GM18505 (cell line): Measurements from ENCODE around the gene WDR27.

Source experiments
- ATAC-seq: cut with Tn5 transposase; IDR thresholded peaks from one replicate; pipeline ENCODE4 v1.9.1; 2021; ENCODE audit not compliant: unreplicated experiment
- POLR2A ChIP-seq: IDR thresholded peaks from 4 replicates; pipeline ENCODE4 v1.6.1; 2011; ENCODE audit warnings: borderline replicate concordance; ENCODE audit not compliant: insufficient read depth, insufficient read length; ENCODE audit errors: extremely low read depth

WDR27 gene

DNA sequence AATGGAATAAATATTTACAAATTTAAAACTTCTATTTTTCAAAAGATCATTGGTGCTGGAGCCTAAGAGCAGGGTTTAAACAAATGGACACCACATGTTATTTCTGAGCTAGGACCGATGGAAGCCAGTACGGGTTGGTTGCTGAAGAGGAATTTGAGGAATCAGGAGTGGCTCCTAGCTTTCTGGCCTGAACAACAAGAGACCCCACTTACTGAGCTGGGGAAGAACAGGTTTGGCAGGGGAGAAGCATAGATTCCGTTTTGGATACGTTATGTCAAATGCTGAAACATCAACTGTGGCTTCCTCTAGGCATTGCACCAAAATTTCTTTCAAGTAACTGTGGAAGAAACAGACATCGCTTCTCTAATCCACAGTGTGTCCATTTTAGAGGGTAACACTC is 6.7 kb downstream of the WDR27 start:
- no peak for ATAC-seq
- TF ChIP-seq POLR2A = no peak

GRCh38 chr6:169692516-169692915 is 9.3 kb downstream of the WDR27 start:
- ATAC-seq = no peak
- no peak for TF ChIP-seq POLR2A

DNA sequence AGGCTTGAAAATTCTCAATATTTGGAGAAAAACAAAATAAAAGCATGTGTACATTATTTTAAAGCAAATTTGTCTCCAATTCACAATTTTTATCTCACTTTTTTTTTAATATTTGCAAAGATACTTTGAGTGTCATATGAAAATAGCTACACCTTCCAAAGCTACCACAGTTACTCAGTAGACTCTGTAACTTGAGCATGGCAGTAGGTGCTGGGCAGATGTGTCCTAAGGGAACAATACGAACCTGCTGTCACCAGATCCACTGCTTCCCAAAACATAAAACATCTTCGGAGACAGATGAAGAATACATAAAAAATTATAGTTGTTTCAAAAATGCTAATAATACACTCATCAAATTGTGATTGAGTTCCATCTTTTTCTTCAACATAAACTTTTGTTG is 10.6 kb downstream of the WDR27 start:
- ATAC-seq = no peak
- no peak for TF ChIP-seq POLR2A

DNA sequence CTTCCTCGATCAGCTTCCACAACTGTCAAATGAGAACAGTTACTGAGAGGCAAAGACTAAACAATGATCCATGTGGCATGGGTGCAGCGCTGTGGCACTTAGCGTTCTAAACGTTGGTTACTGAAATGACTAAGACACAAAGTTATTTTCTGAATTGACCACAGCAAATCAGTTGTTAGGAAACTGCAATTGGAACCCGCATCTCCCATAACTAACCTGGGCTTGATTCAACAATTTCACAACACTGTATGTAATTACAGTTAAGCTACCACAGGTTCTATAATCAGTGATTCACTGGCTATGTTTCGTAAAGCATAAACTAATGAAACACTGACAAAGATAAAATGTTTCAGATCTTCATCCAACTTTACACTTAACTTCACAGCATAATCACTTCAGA is 12.5 kb downstream of the WDR27 start:
- no peak for ATAC-seq
- TF ChIP-seq POLR2A = no peak

- TF ChIP-seq POLR2A = no peak
These were observed 16.0 kb downstream of the WDR27 start for GRCh38 chr6:169685860-169686259.

DNA sequence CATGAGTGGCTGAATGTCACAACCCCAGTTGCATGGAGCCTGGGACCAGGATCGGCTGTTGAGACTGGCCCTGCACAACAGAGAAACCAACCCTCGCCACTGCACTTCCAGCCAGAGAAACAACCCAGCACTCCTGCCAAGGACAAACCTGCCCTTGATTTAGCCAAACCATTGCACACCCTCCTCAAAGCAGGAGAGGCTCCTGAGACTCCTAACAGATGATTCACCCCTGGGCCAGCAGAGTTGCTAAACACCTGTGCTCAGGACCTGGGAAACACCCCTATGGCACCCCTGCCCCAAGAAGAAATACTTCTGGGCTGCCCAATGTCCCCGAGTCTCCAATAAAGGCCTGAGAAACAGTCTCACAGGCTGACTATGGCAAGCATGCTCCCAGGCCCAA is 17.8 kb downstream of the WDR27 start:
- ATAC-seq = no peak
- TF ChIP-seq POLR2A = no peak

More at GRCh38 chr6:169685860-169686259, 16.0 kb downstream of the WDR27 start:
- no peak for ATAC-seq

DNA sequence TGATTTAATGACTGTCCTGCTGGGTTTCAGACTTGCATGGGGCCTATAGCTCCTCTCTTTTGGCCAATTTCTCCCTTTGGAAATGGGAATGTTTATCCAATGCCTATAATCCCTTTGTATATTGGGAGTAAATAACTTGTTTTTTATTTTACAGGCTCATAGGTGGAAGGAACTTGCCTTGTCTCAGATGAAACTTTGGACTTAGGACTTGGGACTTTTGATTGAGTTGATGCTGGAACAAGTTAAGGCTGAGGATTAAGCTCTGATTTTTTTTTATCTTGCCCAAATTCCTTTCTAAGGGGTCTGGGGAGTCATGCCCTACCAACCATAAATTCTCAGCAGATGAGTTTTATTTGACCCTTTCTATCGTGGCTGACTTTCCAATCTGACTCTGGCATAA is 23.5 kb downstream of the WDR27 start:
- no peak for TF ChIP-seq POLR2A

DNA sequence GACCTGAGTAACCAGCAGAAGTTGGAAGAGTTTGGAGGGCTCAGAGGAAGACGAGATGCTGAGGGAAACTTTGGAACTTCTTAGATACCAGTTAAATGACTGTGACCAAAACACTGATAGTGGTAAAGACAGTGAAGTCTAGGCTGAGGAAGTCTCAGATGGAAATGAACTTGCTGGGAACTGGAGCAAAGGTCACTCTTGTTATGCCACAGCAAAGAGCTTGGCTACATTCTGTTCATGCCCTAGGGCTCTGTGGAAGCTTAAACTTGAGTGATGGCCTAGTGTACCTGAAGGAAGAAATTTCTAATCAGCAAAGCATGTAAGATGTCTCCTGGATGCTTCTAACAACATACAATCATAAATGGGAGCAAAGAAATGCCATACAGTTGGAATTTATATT is 24.7 kb downstream of the WDR27 start:
- TF ChIP-seq POLR2A = no peak
- no peak for ATAC-seq

More for the DNA sequence above, 23.5 kb downstream of the WDR27 start:
- no peak for ATAC-seq

DNA sequence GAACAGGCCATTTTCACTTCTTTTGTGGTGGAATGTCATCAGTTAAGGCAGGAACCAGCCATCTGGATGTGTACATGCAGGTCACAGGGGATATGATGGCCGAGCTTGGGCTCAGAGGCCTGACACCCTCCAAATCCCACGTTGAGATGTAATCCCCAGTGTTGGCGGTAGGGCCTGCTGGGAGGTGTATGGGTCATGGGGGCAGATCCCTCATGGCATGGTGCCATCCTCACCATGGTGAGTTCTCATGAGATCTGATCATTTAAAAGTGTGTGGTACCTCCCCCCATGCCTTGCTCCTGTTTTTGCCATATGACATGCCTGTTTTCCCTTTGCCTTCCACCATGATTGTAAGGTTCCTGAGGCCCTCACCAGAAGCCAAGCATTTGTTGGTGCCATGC is 26.8 kb downstream of the WDR27 start:
- no peak for ATAC-seq
- no peak for TF ChIP-seq POLR2A

DNA sequence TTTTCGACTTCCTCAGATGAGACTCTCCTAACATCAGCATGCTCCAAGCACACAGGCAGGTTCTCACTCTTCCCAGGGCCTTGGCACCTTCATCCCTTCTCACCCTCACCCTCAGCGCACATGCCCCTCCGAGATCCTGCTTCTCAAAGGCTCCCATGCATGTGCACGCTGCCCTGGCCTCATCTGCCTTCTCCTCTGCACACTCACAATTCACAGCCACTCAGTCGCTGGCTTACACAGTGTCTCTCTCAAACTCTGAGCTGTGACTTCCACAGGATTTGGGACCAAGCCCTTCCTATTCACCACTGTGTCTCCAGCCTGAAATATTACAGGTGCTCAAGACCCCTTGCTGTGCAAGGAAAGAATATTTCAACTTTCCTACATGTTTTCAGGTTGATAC is 30.3 kb downstream of the WDR27 start:
- ATAC-seq = no peak
- no peak for TF ChIP-seq POLR2A

DNA sequence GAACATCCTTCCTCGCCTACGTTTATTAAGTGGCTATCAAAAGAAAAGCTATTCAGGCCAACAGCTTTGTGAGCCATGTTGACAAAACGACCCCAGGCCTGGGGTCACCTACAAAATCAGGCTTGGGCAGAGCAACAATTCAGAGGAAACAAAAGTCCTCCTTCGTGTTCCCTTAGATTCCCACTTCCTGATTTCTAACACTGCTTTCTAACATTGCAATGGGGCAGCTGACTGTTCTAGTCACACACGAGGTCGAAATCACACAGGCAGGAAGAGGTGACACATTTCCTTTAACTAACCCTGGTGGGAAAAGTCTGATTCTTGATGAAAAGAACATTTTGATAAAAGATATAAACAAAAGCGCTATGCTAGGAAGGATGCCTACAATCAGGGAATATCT is 31.9 kb downstream of the WDR27 start:
- TF ChIP-seq POLR2A = no peak
- no peak for ATAC-seq

- ATAC-seq = no peak
- no peak for TF ChIP-seq POLR2A
These were observed 32.7 kb downstream of the WDR27 start for GRCh38 chr6:169669147-169669546.

DNA sequence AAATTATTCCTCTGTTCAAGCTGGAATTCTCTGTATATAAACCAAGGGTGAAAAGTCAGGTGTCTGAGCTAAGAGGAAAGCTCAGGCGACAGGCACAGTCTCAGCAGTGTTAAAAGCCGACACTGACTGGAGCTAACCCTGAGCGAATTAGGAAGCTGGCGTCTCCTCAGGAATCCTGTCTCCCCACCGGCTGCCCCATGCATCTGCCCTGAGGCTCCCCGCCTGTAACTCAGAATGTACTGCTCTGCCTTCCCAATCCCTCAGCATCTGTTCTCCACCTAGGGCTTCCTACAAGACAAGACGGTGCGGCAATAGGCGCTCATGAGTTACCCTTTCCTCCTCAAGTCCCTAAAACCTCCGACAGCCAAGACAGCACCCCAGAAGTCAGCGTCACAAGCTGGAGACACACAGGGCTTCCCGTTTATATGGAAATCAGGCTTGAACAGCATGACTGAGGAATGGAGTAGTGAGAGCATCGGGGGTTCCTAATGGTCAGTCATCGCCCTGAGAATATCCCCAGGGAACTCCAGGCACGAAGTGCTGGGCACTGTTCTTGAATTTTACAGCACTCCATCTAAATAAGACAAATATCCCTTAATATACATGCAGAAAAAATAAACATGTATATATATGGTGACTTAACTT is 33.5 kb downstream of the WDR27 start:
- TF ChIP-seq POLR2A = no peak
- ATAC-seq = no peak

GRCh38 chr6:169667716-169668115 is 34.1 kb downstream of the WDR27 start:
- TF ChIP-seq POLR2A = no peak

GRCh38 chr6:169666441-169666840 is 35.4 kb downstream of the WDR27 start:
- no peak for TF ChIP-seq POLR2A
- no peak for ATAC-seq

More at GRCh38 chr6:169667716-169668115, 34.1 kb downstream of the WDR27 start:
- ATAC-seq = no peak
